ENCODE results near the gene ALX4.

ALX4 gene

DNA sequence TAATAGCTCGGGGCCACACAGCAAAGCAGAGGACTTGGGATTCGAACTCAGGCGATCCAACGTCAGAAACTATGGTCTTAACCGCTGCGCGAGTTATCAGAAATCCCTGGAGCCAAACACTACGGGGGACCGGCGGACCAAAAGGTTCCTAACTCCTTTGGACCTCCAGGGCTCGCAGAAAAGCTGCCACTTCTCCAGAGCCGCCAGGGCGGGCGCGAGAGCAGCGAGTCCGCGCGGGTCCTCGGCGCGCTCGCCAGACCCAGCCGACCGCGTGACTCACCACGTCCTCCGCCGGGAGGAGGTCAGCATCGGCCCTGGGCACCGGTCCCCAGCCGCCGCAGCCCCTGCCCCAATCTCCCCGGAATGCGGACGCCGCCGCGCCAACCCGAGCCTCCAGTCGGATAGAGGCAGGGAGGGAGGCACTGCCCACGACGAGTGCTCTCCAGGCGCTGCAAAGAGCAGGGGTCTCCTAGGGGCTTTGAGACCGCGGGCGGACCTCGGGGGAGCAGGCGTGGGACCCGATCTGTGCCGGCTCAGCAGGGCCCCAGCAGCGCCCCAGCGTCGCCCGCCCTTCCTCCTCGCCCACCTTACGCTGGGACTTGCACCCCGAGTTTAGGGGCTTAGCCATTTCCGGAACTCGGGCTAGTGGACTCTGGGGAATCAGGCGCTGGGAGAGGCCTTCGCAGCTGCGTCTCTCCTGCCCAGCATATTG is 6.2 kb upstream of the ALX4 start:
- peak; percentile 55 for DNase-seq (ENCODE audit: low read depth, low spot score)

DNA sequence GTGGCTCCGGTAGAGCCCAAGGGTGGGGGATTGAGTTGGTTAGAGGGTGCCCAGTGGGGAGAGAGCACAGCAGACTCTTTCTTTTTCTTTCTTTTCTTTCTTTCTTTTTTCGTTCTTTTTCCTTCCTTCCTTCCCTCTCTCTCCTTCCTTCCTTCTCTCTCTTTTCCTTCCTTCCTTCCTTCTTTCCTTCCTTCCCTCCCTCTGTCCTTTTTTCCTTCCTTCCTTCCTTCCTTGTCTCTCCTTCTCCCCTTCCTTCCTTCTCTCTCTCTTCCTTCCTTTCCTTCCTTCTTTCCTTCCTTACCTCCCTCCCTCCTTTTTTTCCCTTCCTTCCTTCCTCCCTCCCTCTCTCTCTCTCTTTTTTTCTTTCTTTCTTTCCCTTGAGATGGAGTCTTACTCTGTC is 4.8 kb upstream of the ALX4 start:
- no peak for DNase-seq (ENCODE audit: low read depth, low spot score)

- no peak for DNase-seq (ENCODE audit: low read depth, low spot score)
These were observed 4.0 kb upstream of the ALX4 start for GRCh38 chr11:44313761-44314489.

DNA sequence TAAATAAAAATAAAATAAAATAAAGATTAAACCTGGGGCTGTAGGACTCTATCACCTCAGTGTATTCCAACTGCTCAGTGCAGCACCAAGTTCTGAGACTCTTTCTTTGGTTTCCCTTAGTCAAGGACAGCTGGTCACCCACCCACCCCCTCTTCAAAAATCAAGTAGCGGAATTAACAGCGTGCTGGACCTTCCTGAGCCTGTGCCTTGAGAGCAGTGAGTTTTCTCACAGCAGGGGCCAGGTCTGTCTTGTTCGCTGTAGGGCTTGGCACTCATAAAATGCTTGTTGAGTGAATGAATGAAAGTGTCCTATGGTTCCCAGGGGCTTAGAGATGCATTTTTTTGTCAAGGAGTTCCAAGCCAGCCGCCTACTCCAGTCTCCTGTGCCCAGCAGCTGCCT is 2.9 kb upstream of the ALX4 start:
- no peak for DNase-seq (ENCODE audit: low read depth, low spot score)

DNA sequence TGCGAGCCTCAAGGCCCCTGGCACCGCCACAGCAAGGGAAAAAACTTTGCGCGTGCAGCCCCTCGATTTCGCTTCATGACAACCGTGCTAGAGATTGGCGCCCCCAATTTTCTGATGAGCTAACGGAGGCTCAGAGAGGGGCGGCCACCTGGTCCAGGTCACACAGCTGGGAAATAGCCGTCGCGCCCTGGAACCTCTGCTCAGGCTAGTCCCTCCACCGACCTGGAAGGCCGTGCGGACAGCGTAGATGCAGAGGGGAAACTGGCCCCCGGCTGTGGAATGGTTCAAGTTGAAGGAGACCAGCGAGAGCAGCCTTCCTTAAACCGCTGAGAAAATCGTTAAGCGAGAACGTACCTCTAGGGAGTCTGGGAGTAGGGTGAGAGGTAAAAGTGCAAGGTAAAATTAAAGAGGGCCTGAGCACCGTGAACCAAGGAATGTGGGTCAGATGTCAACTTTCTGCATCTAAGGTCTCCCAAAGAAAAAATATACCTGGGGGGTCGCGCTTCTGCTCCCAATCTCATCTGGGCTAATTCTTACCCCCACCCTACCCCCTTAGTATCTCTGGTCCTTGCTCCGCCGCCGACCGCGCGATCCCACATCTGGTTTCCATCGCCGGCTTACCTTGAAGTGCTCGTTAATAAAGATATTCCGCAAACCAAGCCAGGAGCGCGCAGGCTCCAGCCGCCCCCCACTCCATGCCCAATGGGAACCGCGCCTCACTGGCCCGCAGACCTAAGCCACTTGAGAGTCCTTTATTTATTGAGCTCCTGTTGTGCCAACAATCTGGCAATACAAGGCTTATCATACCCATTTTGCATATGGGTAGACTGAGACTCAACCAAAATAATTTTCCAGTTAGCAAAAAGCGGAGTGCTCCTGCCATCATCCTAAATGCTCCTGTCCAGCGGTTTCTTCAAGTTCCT is 1.7 kb upstream of the ALX4 start:
- no peak for DNase-seq (ENCODE audit: low read depth, low spot score)

- peak; percentile 55 for DNase-seq (ENCODE audit: low read depth, low spot score)
These were observed 729 bp upstream of the ALX4 start for GRCh38 chr11:44310463-44311272.

GRCh38 chr11:44310206-44310462 is 195 bp upstream of the ALX4 start:
- no peak for DNase-seq (ENCODE audit: low read depth, low spot score)

- no peak for DNase-seq (ENCODE audit: low read depth, low spot score)
These were observed 939 bp downstream of the ALX4 start for GRCh38 chr11:44308923-44309477.

DNA sequence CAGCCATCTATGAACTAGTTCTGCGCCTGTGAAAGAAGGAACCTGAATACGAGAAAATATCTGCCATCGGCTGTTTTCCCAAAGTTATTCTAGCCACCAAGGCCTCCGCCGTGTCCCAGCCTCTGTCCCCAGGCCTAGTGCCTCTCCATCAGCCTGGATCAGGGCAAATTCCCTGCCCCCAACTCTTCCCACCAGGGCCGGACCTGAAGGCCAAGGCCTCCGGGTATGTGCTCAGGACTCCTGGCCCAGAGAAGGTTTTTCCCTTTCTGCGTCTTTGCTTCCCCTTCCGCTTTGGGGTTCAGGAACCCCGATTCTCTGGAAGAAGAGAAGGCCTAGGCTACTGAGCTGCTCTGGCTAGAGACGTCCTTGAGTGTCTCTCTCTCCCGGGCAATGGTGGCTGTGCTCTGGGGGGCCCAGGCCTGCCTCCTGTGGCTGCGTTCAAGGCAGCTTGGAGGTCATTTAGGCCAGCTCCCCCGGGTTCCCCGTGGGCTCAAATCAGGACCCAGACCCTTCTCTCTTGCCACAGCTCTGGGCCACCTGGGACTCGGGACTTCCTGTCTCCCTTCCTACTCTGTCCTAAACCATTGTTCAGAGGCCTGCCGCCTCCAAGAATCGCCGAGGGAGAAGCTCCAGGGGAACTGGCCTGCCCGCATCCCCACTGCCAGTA is 1.6 kb downstream of the ALX4 start:
- DNase-seq (ENCODE audit: low read depth, low spot score) = no peak

- DNase-seq (ENCODE audit: low read depth, low spot score) = no peak
These were observed 2.4 kb downstream of the ALX4 start for GRCh38 chr11:44307340-44308099.

DNA sequence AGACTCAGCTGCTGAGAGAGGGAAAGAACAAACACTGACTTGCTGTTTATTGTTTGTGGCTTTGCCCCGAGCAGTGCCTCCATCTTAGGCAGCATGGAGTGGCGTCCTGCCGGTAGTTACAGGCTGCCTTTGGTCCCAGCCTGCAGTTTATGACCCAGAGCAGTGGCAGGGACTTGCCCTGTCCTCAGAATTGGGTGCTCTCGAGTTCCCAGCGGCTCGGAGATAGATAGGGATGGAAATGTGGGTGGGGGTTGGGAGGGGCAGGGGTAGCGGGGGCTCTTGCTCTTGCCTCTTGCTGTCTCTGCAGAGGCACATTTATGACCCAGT is 3.1 kb downstream of the ALX4 start:
- DNase-seq (ENCODE audit: low read depth, low spot score) = peak; percentile 42

GRCh38 chr11:44306052-44306917 is 3.7 kb downstream of the ALX4 start:
- DNase-seq (ENCODE audit: low read depth, low spot score) = peak; percentile 64

GRCh38 chr11:44305470-44306051 is 4.4 kb downstream of the ALX4 start:
- peak; percentile 70 for DNase-seq (ENCODE audit: low read depth, low spot score)

- no peak for DNase-seq (ENCODE audit: low read depth, low spot score)
These were observed 4.9 kb downstream of the ALX4 start for GRCh38 chr11:44305026-44305469.

DNA sequence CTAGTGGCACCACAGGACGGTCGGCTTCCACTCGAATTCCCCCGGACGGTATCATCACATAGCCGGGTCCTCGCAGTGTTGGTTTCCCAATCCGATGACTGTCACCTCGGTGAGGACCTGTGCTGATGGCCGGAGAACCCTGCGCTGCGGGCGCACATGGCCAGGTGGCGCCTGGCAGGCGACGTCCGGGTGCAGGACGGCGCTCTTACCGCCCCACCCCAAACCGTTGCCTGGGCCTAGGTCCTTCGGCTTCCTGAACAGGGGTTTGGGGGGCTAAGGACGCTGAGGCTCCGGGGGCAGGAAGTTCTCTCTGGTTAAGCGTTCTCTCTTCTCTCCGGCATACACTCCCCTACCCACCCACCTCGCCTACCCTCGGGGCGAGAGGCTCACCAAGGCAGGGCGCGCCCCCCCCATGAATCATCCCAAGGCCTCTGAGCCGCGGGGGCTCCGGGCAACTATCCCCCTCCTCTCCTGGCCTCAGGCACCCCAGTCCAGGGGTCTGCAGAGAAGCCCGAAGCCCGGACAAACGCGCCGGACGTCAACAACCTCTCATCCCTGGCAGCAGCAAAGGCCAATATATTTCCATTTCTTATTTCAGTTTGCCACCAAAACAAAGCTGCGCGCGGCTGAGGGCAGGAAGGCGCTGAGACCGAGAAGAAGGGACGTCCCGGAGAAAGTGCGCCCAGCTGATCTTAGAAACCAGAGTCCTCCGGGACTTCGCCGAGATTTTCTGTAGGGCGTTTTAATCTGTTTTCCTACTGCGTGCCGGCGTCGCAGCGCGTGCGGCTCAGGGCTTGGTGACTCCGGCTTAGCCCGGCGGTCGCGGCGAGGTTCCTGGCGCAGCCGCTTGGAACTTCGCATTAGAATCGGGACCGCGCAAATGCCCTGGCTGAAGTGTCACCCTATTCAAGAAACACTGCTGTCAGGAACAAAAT is 5.6 kb downstream of the ALX4 start:
- peak; percentile 70 for DNase-seq (ENCODE audit: low read depth, low spot score)

DNA sequence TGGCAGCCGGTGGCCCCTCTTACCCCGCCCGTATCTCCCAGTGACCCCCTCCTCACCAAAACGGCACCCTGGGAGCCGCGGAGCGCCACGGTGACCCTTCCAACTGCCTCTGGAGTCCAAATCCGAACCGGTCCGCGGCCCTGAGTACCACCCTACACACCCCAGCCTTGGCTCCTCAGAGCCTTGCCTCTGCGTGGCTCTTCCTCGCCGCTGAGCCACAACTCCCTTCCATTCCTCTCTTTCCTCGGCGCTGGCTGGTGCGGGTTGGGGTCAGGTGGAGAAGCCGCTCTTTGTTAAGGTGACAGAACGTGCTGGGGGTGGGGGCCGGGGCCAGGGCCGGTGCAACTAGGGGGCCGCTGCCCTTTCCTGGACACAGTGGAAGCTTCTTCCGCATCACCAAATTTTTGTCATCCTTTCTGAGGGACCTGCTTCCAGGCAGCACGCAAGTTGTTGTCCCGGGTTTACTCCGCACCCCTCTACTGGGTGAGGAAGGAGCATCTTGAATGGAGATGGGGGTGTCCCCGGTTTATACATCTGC is 6.5 kb downstream of the ALX4 start:
- no peak for DNase-seq (ENCODE audit: low read depth, low spot score)

GRCh38 chr11:44301564-44302271 is 8.2 kb downstream of the ALX4 start:
- no peak for DNase-seq (ENCODE audit: low read depth, low spot score)

All from ELF-1 (cell line).